Measurements from ENCODE around the gene MTARC2.
"Not testable (repeated sequence)": the region's sequence is repeated elsewhere in the genome, so short reads cannot be mapped to it uniquely, and the experiment has no call there.

MTARC2 gene

GRCh38 chr1:220717800-220718640 is 30.1 kb upstream of the MTARC2 start:
- no peaks in the 10 kb centered on the region for H3K9me3 ChIP-seq
- H3K36me3 ChIP-seq: no peaks in the 10 kb centered on the region
- H3K27me3 ChIP-seq: peaks cover 7% of the 10 kb centered on the region
- H3K27ac ChIP-seq: no peak overlapping the region
- no peak for TF ChIP-seq CTCF (IDR thresholded peaks at IDR 0.05)
- H3K4me1 ChIP-seq (ENCODE audit: control insufficient read depth in 1 of 2, insufficient read depth in 1 of 2, low read depth in 1 of 2, low read length in 1 of 2): no peaks in the 10 kb centered on the region
- H3K4me3 ChIP-seq (ENCODE audit: low read depth in 1 of 2, low read length in 1 of 2): no peak overlapping the region

GRCh38 chr1:220721266-220721665 is 26.9 kb upstream of the MTARC2 start:
- not testable (repeated sequence) for H3K27me3 ChIP-seq; H3K9me3 ChIP-seq; H3K27ac ChIP-seq; H3K4me3 ChIP-seq (ENCODE audit: low read depth in 1 of 2, low read length in 1 of 2); H3K36me3 ChIP-seq; H3K4me1 ChIP-seq (ENCODE audit: control insufficient read depth in 1 of 2, insufficient read depth in 1 of 2, low read depth in 1 of 2, low read length in 1 of 2)

GRCh38 chr1:220726634-220727033 is 21.5 kb upstream of the MTARC2 start:
- TF ChIP-seq CTCF (IDR thresholded peaks at IDR 0.05): no peak
- Histone ChIP-seq H3K9me3 (no peaks in the 10 kb centered on the region), H3K27ac (no peak overlapping the region), H3K27me3 (no peaks in the 10 kb centered on the region), H3K4me1 (ENCODE audit: control insufficient read depth in 1 of 2, insufficient read depth in 1 of 2, low read depth in 1 of 2, low read length in 1 of 2) (no peaks in the 10 kb centered on the region), H3K36me3 (no peaks in the 10 kb centered on the region), H3K4me3 (ENCODE audit: low read depth in 1 of 2, low read length in 1 of 2) (no peak overlapping the region)

GRCh38 chr1:220727519-220727918 is 20.6 kb upstream of the MTARC2 start:
- no peak for TF ChIP-seq CTCF (IDR thresholded peaks at IDR 0.05)
- Histone ChIP-seq H3K36me3 (no peaks in the 10 kb centered on the region), H3K4me3 (ENCODE audit: low read depth in 1 of 2, low read length in 1 of 2) (no peak overlapping the region), H3K9me3 (no peaks in the 10 kb centered on the region), H3K27me3 (no peaks in the 10 kb centered on the region), H3K4me1 (ENCODE audit: control insufficient read depth in 1 of 2, insufficient read depth in 1 of 2, low read depth in 1 of 2, low read length in 1 of 2) (peaks cover 0 to 2% of the 10 kb centered on the region in 2 experiments), H3K27ac (no peak overlapping the region)

GRCh38 chr1:220730486-220730885 is 17.6 kb upstream of the MTARC2 start:
- Histone ChIP-seq H3K27ac (no peak overlapping the region), H3K27me3 (peaks cover 8% of the 10 kb centered on the region), H3K36me3 (no peaks in the 10 kb centered on the region), H3K4me3 (ENCODE audit: low read depth in 1 of 2, low read length in 1 of 2) (no peak overlapping the region), H3K9me3 (no peaks in the 10 kb centered on the region), H3K4me1 (ENCODE audit: control insufficient read depth in 1 of 2, insufficient read depth in 1 of 2, low read depth in 1 of 2, low read length in 1 of 2) (peaks cover 6 to 11% of the 10 kb centered on the region in 2 experiments)
- TF ChIP-seq CTCF (IDR thresholded peaks at IDR 0.05): no peak

- Histone ChIP-seq H3K36me3 (no peaks in the 10 kb centered on the region), H3K4me3 (ENCODE audit: low read depth in 1 of 2, low read length in 1 of 2) (no peak overlapping the region), H3K9me3 (no peaks in the 10 kb centered on the region), H3K27ac (no peak overlapping the region), H3K4me1 (ENCODE audit: control insufficient read depth in 1 of 2, insufficient read depth in 1 of 2, low read depth in 1 of 2, low read length in 1 of 2) (peaks cover 6 to 11% of the 10 kb centered on the region in 2 experiments), H3K27me3 (peaks cover 8% of the 10 kb centered on the region)
- no peak for TF ChIP-seq CTCF (IDR thresholded peaks at IDR 0.05)
Measured at GRCh38 chr1:220732137-220732536, 16.0 kb upstream of the MTARC2 start.

Data from neutrophil (primary cell).